Measurements from ENCODE around the gene PEAR1.

DNA sequence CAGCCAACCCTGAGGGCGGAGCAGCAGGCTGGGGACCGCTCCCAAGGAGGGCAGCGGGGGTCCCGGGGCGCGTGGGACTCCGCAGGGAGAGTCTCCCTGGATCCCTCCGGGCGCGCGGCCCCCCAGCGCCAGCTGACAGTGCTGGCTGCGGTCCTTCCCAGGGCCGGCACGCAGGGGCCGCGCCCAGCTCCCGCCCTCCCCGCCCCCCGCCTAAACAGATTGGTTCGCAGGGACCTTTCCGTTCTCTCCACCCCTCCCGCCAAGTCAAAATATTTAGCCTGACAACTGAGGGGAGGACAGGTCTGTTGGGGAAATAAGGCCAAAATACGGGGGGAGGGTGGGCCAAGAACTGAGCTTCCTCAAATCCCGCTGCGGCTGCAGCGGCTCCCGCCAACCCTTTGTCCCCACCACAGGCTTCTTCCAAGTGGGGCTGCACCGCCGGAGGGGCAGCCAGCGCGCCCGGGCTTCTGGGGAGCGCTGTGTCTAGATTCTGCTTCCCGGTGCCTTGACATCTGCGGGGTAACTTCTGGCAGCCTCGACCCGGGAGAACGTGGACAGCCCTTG lies 34.5 kb upstream of the PEAR1 start, which contains the start of gene INSRR:
- TF ChIP-seq FOXP2 (optimal IDR thresholded peaks at IDR 0.05; ENCODE audit: control extremely low read depth, extremely low read length, insufficient read depth) (no peak), POLR2AphosphoS5 (IDR thresholded peaks at IDR 0.05; ENCODE audit: borderline replicate concordance, low read depth, low read length) (no peak), EZH2 (IDR thresholded peaks at IDR 0.05) (no peak)
